Fibroblast of skin of left quadriceps (primary cell): ENCODE data around the gene GMIP.
"Not testable (repeated sequence)": the region's sequence is repeated elsewhere in the genome, so short reads cannot be mapped to it uniquely, and the experiment has no call there.

Experiments
- DNase-seq, 2 experiments: peaks; one replicate each; pipeline ENCODE4 v3.0.0-alpha.2; 2013; ENCODE audit warnings: low read depth in 2 of 2

Gene GMIP

GRCh38 chr19:19634516-19635312, 8.7 kb downstream of the GMIP start:
- no peak for DNase-seq

- no peak for DNase-seq
Observed at GRCh38 chr19:19633711-19634515, 9.5 kb downstream of the GMIP start.

GRCh38 chr19:19632661-19633060, 10.8 kb downstream of the GMIP start:
- no peak for DNase-seq

GRCh38 chr19:19631346-19631745, 12.1 kb downstream of the GMIP start:
- DNase-seq = no peak

GRCh38 chr19:19630426-19630825, 13.0 kb downstream of the GMIP start:
- DNase-seq = no peak

- no peak for DNase-seq
Observed at GRCh38 chr19:19630062-19630414, 13.4 kb downstream of the GMIP start.

- peak in 1 of 2 experiments; percentile 14 for DNase-seq
Observed at GRCh38 chr19:19628501-19629134, 14.8 kb downstream of the GMIP start.

- DNase-seq = no peak
Observed at GRCh38 chr19:19627621-19628500, 15.6 kb downstream of the GMIP start, which contains the start of gene LPAR2. Gene LPAR2, minus strand, starts transcription at chr19:19628220. Its CDS starts 945 bp downstream, at chr19:19627275.

- DNase-seq = no peak
Observed at GRCh38 chr19:19626516-19627472, 16.7 kb downstream of the GMIP start.

GRCh38 chr19:19624032-19624570, 19.4 kb downstream of the GMIP start:
- DNase-seq = no peak

GRCh38 chr19:19623383-19623782, 20.1 kb downstream of the GMIP start:
- no peak for DNase-seq

GRCh38 chr19:19619849-19620210, 23.6 kb downstream of the GMIP start:
- no peak for DNase-seq

GRCh38 chr19:19619181-19619848, 24.1 kb downstream of the GMIP start:
- DNase-seq = no peak

- peak; percentile 81 to 86 for DNase-seq
Observed at GRCh38 chr19:19618219-19619051, 25.0 kb downstream of the GMIP start, which contains the start of gene PBX4. Gene PBX4, minus strand, starts transcription at chr19:19618687. Its CDS starts 58 bp downstream, at chr19:19618629.

- DNase-seq = no peak
Observed at GRCh38 chr19:19615086-19615485, 28.4 kb downstream of the GMIP start.

- no peak for DNase-seq
Observed at GRCh38 chr19:19613506-19613905, 30.0 kb downstream of the GMIP start.

GRCh38 chr19:19610376-19611202, 32.9 kb downstream of the GMIP start:
- DNase-seq = no peak

GRCh38 chr19:19606686-19607085, 36.8 kb downstream of the GMIP start:
- DNase-seq = not testable (repeated sequence)
